Suprapubic skin (tissue), 4 donors: Measurements from ENCODE around the gene ZNF778. TPM values are rescaled to one million over a fixed set of nuclear protein-coding genes. Genes with fewer than 3 reads are reported as not detected.

Experiments
- DNase-seq, 2 donors: peaks; one replicate each; pipeline ENCODE4 v3.0.0-alpha.2; 2019; ENCODE audit warnings: low spot score in 2 of 2
- H3K27ac ChIP-seq: fragments of 200-600 bp; sonication (generic); one replicate; pipeline ENCODE4 v1.5.1; 2019
- H3K27me3 ChIP-seq: fragments of 200-600 bp; sonication (generic); one replicate; pipeline ENCODE4 v1.5.1; 2019
- H3K36me3 ChIP-seq: fragments of 200-600 bp; sonication (generic); one replicate; pipeline ENCODE4 v1.5.1; 2019
- H3K4me1 ChIP-seq: fragments of 200-600 bp; sonication (generic); one replicate; pipeline ENCODE4 v1.5.1; 2019
- H3K4me3 ChIP-seq: fragments of 200-600 bp; sonication (generic); one replicate; pipeline ENCODE4 v1.5.1; 2019; ENCODE audit warnings: mild to moderate bottlenecking
- H3K9me3 ChIP-seq: fragments of 200-600 bp; sonication (generic); one replicate; pipeline ENCODE4 v1.5.1; 2019
- CTCF ChIP-seq, 2 donors: fragments of 200-600 bp in 1 of 2; fragments of 450-650 bp in 1 of 2; sonication (generic) in 1 of 2; IDR thresholded peaks; one replicate each; pipeline ENCODE4 v1.5.1; 2016 to 2019; ENCODE audit warnings: antibody characterized with exemption in 2 of 2, mild to moderate bottlenecking in 1 of 2, moderate library complexity in 1 of 2
- EP300 ChIP-seq: sonication (generic); formaldehyde crosslinking; IDR thresholded peaks from one replicate; pipeline ENCODE4 v1.6.1; 2017; ENCODE audit warnings: antibody characterized with exemption
- POLR2A ChIP-seq, 2 donors: fragments of 450-650 bp; IDR thresholded peaks; one replicate each; pipeline ENCODE4 v1.6.1; 2017; ENCODE audit warnings: antibody characterized with exemption in 2 of 2, mild to moderate bottlenecking in 2 of 2, moderate library complexity in 2 of 2
- POLR2AphosphoS5 ChIP-seq, 3 donors: sonication (generic); formaldehyde crosslinking; IDR thresholded peaks; one replicate each; pipeline ENCODE4 v1.6.1; 2017; ENCODE audit warnings: antibody characterized with exemption in 3 of 3
- WGBS: methylation state at CpG from one replicate; pipeline ENCODE4 v1.1.5; 2018; 5-methylcytosine and 5-hydroxymethylcytosine counted together
- total RNA-seq, 4 donors: library from RNA; depleted of rRNA; stranded (reverse); fragments of >200 nt; gene quantifications; one replicate each; pipeline ENCODE4 v1.1.0, GENCODE V29; 2016

ZNF778 gene
- total RNA-seq, 4 donors from 2014 or later = 22.0 to 69.6 (median 26.0) TPM

DNA sequence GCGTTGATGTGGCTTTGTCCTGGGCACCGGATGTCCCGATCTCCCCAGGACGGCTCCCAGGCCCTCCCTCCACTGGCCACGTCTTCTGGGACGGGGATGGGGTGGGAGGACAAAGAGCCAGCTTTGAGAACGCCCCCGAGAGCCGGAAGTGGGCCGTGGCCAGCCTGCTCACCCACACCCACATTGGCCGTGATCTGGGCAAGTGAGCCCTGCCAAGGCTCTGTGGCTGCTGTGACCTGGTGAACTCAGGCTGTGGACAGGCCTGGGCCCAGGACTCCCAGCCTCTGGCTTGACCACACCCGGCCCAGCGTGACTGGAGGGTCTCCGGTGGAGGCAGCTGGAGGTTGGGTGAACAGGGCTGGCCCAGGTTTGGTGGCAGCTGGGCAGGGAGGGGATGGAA lies 42.6 kb upstream of the ZNF778 start:
- no peak for DNase-seq
- Histone ChIP-seq H3K27ac (no peak overlapping the region), H3K36me3 (no peaks in the 10 kb centered on the region), H3K27me3 (peaks cover 46% of the 10 kb centered on the region), H3K4me3 (no peak overlapping the region), H3K4me1 (peaks cover 21% of the 10 kb centered on the region), H3K9me3 (no peaks in the 10 kb centered on the region)
- 71% methylated on average over 3 of the region's 14 CpGs for WGBS
- no peak for TF ChIP-seq POLR2AphosphoS5 (IDR thresholded peaks at IDR 0.05)
- no peak for TF ChIP-seq EP300
- no peak for TF ChIP-seq CTCF (IDR thresholded peaks at IDR 0.05)
- no peak for TF ChIP-seq POLR2A (IDR thresholded peaks at IDR 0.05)

GRCh38 chr16:89175280-89176146 lies 42.0 kb upstream of the ZNF778 start:
- Histone ChIP-seq H3K4me3 (no peak overlapping the region), H3K27ac (no peak overlapping the region), H3K4me1 (peaks cover 19% of the 10 kb centered on the region), H3K9me3 (no peaks in the 10 kb centered on the region), H3K36me3 (no peaks in the 10 kb centered on the region), H3K27me3 (peaks cover 42% of the 10 kb centered on the region)
- TF ChIP-seq POLR2AphosphoS5 (IDR thresholded peaks at IDR 0.05) = no peak
- no peak for TF ChIP-seq EP300
- TF ChIP-seq CTCF (IDR thresholded peaks at IDR 0.05) = no peak
- TF ChIP-seq POLR2A (IDR thresholded peaks at IDR 0.05) = no peak
- 50% methylated on average over 8 of the region's 20 CpGs for WGBS
- DNase-seq = no peak

DNA sequence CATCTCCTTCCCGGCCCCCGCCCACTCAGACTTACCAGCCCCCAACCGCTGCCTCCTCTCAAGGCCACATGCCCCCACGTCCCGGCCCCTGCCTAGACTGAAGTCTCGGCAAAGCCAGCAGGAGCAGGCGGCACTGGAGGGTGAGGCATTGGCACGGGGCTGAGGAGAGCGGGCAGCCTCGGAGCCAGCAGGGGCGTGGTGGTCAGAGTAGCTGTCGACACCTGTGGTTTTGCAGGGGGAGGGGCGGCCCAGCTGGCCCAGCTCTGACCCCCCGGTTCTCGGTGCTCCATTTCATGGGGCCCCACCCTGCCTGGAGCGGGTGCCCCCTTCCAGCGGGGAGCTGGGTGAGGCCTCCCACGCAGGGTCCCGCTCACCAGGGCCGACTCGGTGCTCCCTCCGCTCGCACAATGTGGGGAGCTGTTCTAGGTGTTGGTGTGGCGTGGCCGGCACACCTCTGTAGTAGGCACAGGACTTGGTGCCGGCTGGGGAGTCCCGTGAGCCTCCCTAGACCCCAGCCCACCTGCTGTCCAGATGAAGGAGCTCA lies 41.3 kb upstream of the ZNF778 start:
- H3K27me3 ChIP-seq = peaks cover 35% of the 10 kb centered on the region
- whole genome bisulfite sequencing = 81% methylated on average over 11 of the region's 27 CpGs

DNA sequence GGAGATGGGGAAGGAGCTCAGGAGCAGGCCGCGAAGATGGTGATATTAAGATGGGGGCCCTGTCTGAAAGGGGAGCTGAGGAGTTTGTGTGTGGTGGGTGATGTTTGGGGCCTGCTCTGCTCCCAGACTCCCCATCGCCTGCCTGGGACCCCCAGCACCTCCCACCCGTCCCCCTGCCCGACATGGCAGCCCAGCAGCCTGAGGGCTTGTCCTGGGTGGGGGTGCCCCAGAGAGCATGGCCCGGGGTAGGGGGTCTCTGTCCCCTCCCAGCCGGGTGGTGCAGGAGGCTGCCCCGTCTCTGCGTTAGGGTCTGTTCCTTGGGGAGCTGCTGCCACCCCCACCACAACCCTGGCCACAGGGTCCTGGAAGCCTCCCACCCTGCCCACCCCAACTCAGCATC lies 40.8 kb upstream of the ZNF778 start:
- no peak for DNase-seq
- WGBS = 93% methylated on average over 8 of the region's 9 CpGs
- no peaks in the 10 kb centered on the region for H3K9me3 ChIP-seq
- no peaks in the 10 kb centered on the region for H3K36me3 ChIP-seq
- H3K27me3 ChIP-seq = peaks cover 35% of the 10 kb centered on the region
- no peak for TF ChIP-seq POLR2AphosphoS5 (IDR thresholded peaks at IDR 0.05)
- no peak for TF ChIP-seq POLR2A (IDR thresholded peaks at IDR 0.05)
- no peak for TF ChIP-seq EP300
- TF ChIP-seq CTCF (IDR thresholded peaks at IDR 0.05) = no peak
- no peak overlapping the region for H3K27ac ChIP-seq
- H3K4me3 ChIP-seq = no peak overlapping the region
- peaks cover 7% of the 10 kb centered on the region for H3K4me1 ChIP-seq

More for the DNA sequence above, 41.3 kb upstream of the ZNF778 start:
- Histone ChIP-seq H3K27ac (no peak overlapping the region), H3K9me3 (no peaks in the 10 kb centered on the region), H3K4me3 (no peak overlapping the region), H3K36me3 (no peaks in the 10 kb centered on the region), H3K4me1 (peaks cover 12% of the 10 kb centered on the region)
- no peak for DNase-seq
- no peak for TF ChIP-seq EP300
- no peak for TF ChIP-seq POLR2A (IDR thresholded peaks at IDR 0.05)
- no peak for TF ChIP-seq POLR2AphosphoS5 (IDR thresholded peaks at IDR 0.05)
- TF ChIP-seq CTCF (IDR thresholded peaks at IDR 0.05) = no peak

GRCh38 chr16:89177501-89177900 lies 40.0 kb upstream of the ZNF778 start:
- Histone ChIP-seq H3K4me1 (peaks cover 4% of the 10 kb centered on the region), H3K4me3 (no peak overlapping the region), H3K27ac (no peak overlapping the region), H3K9me3 (no peaks in the 10 kb centered on the region), H3K27me3 (peaks cover 33% of the 10 kb centered on the region), H3K36me3 (no peaks in the 10 kb centered on the region)
- TF ChIP-seq POLR2A (IDR thresholded peaks at IDR 0.05) = no peak
- DNase-seq = no peak
- 76% methylated on average over 4 of the region's 12 CpGs for WGBS
